AG09309 (cell line): ENCODE results near the gene WWC1.

Source experiments
- DNase-seq: peaks from one replicate; pipeline ENCODE4 v3.0.0-alpha.2; 2010; ENCODE audit warnings: low read depth
- H3K4me3 ChIP-seq: 2 replicates; pipeline ENCODE4 v1.5.1; 2011; ENCODE audit warnings: mild to moderate bottlenecking, low read depth, low read length, moderate library complexity; ENCODE audit not compliant: control insufficient read depth
- TF ChIP-seq, protein P1 (sequence below): IDR thresholded peaks from 2 replicates; pipeline ENCODE4 v1.5.1; 2011; ENCODE audit warnings: mild to moderate bottlenecking, low read depth, low read length, inconsistent platforms; ENCODE audit not compliant: insufficient read depth, control insufficient read depth; ENCODE audit errors: missing control alignments

The WWC1 gene

DNA sequence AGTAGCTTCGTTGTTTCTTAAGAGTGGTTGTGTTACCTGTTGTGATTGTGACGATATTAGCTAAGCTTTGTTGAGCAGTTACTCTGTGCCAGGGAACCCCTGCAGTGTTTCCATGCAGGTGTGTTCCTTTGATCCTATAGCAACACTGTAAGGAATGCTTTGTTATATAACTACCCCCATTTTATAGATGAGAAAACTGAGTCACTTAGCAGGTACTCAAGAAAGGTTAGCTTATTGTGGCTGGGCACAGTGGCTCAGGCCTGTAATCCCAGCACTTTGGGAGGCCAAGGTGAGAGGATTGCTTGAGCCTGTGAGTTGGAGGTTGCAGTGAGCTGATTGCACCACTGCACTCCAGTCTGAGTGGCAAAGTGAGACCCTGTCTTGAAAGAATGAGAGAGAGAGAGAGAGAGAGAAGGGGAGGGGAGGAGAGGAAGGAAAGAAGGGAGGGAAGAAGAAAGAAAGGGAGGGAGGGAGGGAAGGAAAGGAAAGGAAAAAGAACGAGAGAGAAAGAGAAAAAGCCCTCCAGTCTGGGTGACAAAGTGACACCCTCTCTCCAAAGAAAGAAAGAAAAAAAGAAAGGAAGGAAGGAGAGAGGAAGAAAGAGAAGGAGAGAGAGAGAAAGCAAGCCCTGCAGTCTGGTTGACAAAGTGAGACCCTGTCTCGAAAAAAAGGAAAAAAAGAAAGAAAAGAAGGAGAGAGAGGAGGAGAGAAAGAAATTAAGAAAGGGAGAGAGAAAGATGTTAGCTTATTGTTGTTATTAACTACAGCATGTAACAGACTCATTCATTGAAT is 109.2 kb downstream of the WWC1 start:
- H3K4me3 ChIP-seq = no peak overlapping the region
- TF ChIP-seq, protein P1, sequence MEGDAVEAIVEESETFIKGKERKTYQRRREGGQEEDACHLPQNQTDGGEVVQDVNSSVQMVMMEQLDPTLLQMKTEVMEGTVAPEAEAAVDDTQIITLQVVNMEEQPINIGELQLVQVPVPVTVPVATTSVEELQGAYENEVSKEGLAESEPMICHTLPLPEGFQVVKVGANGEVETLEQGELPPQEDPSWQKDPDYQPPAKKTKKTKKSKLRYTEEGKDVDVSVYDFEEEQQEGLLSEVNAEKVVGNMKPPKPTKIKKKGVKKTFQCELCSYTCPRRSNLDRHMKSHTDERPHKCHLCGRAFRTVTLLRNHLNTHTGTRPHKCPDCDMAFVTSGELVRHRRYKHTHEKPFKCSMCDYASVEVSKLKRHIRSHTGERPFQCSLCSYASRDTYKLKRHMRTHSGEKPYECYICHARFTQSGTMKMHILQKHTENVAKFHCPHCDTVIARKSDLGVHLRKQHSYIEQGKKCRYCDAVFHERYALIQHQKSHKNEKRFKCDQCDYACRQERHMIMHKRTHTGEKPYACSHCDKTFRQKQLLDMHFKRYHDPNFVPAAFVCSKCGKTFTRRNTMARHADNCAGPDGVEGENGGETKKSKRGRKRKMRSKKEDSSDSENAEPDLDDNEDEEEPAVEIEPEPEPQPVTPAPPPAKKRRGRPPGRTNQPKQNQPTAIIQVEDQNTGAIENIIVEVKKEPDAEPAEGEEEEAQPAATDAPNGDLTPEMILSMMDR = no peak
- no peak for DNase-seq

DNA sequence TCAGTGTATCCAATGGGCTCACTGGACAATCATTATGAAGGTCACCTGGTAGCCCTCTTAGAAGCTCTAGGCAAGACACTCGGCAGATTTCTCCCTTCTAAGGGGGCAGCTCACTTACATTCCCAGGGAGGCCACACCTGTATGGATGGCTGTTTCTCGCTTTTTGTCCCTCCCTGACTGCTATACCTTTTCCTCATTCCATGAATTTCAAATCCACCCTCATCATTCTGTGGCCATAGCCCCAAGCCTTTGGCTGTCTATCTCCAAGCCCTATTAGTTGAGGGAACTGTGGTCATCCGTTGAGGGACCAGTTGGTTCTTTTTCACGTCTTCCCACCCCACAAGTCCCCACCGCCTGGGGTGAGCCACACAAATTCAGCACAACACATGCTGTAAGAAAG is 109.8 kb downstream of the WWC1 start:
- TF ChIP-seq, protein P1 = no peak
- DNase-seq = no peak
- no peak overlapping the region for H3K4me3 ChIP-seq

DNA sequence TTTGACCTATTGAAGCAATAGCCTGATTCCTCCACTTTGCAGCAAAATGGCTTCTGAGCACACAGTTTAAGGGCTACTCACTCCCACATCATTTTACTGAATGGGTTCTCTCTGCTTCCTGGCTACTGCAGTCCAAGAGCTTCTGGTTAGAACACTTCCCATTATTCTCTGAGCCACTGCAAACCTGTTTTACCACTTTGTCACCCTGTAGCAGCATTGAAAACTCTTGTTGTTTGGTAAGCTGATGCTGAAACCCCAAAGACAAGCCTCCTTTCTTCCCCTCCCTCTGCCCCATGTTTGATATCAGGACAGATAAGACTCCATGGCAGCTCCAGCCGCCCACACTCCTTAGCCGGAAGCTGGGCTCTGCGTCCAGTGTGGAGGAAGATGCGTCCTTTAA is 110.4 kb downstream of the WWC1 start:
- no peak for DNase-seq
- H3K4me3 ChIP-seq = no peak overlapping the region
- TF ChIP-seq, protein P1 = no peak

DNA sequence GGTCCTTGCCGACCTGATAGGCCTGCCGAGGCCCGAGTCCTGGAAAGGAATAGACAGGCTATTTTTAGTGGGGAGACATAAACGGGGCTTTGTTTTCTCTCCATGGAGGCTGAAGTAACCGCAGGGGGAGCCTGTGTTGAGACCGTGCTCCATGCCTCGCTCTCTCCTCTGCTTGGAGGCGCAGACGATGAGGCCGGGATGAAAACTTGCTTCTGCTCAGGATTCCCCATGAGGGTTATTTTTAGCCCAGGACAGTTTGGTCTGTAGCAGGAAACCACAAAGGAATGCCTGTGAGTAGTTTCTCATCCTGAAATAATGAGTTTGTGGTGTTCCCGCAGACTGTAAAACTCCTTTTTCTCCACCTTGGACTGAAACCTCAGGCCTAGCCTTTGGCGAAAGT is 112.9 kb downstream of the WWC1 start:
- DNase-seq = peak; percentile 81
- no peak overlapping the region for H3K4me3 ChIP-seq
- TF ChIP-seq, protein P1 = no peak

DNA sequence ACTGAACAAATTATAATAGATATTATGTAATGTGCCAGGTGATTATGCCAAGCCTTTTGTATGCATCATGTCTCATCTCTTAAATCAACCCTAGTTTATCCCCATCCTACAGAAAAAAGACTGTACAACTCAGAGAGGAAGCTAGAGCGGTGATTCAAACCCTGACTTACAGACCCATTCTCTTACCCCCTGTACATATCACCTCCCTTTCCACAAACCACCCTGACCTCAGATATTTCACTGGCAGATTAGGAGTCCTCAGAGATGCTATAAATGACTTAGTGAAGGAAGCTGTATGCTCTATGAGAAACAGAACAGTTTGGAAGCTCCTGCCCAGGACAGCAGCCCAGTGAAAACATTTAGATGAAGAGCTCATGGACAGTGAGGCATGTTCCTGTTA is 115.8 kb downstream of the WWC1 start:
- DNase-seq = no peak
- TF ChIP-seq, protein P1 = no peak
- no peak overlapping the region for H3K4me3 ChIP-seq

DNA sequence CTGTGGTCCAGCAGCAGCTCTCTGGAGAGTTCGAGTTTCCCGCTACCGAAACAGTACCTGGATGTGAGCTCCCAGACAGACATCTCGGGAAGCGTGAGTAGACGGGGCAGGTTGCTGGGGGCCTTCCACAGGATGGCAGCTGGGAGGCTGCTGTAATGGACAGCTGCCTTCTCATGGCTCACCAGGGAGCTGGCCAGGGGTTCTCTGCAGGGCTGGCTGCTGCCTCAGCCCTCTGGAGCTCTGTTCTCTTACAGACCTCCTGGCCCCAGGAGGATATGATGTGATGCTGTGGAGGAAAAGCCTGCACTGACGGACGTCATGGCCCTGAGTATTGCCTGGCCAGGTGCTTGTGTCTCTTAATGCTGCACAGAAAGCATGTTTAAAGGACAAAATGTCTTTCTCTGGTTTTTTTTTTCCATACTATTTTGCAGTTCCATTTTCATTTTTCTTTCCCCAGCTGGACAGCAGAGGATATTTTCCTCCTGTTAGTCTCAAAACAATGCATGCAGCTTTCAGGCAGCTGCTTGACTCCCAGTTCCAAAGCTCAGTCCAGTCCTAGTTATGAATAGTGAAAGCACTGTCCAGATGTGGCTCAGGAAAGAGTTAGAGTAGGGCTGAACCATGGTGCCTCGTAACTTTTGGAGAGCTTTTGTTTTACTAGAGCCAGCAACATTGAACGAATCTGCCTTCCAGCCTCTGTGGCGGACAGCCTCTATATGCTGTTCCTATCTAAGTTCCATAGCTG is 117.3 kb downstream of the WWC1 start:
- H3K4me3 ChIP-seq = no peak overlapping the region
- TF ChIP-seq, protein P1 = no peak
- DNase-seq = no peak
